Sigmoid colon (tissue), 4 donors: Measurements from ENCODE around the gene C1orf141.

Source experiments
- EP300 ChIP-seq, 4 donors: sonication (generic); formaldehyde crosslinking; IDR thresholded peaks; one replicate each; pipeline ENCODE4 v1.6.1; 2017; ENCODE audit warnings: antibody characterized with exemption in 4 of 4
- POLR2A ChIP-seq, 2 donors: fragments of 450-650 bp; IDR thresholded peaks; one replicate each; pipeline ENCODE4 v1.6.1; 2016; ENCODE audit warnings: antibody characterized with exemption in 2 of 2, mild to moderate bottlenecking in 2 of 2, moderate library complexity in 2 of 2
- POLR2AphosphoS5 ChIP-seq, 4 donors: sonication (generic); formaldehyde crosslinking; IDR thresholded peaks; one replicate each; pipeline ENCODE4 v1.6.1; 2017; ENCODE audit warnings: antibody characterized with exemption in 4 of 4
- TF ChIP-seq, protein P1 (sequence below), 4 experiments: fragments of 450-650 bp in 3 of 4; fragments of 200-600 bp in 1 of 4; IDR thresholded peaks; one replicate each; pipeline ENCODE4 v1.5.1; 2016 to 2019; ENCODE audit warnings: antibody characterized with exemption in 4 of 4, mild to moderate bottlenecking in 3 of 4, moderate library complexity in 2 of 4

DNA sequence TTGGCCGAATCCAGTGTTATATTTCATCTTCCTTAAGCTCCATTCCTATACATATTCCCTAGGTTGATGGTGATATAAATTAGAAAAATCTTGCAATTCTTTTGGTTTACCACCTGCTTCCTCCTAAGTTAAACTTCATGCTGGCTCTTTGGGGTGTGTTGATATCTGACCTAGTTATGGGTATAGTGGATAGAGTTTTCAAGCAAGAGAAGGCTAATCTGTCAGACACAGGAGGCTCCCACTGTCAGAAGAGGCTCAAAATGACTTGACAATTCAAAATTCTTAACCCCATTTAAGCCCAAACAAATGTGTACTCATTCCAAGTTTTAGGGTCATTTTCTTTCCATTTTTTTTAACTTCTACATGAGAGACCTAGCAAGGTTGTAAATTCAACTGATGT lies 72.4 kb downstream of the C1orf141 start:
- TF ChIP-seq POLR2AphosphoS5 (IDR thresholded peaks at IDR 0.05) = no peak
- TF ChIP-seq POLR2A (IDR thresholded peaks at IDR 0.05) = no peak
- TF ChIP-seq EP300 (IDR thresholded peaks at IDR 0.05) = no peak
- TF ChIP-seq, protein P1, sequence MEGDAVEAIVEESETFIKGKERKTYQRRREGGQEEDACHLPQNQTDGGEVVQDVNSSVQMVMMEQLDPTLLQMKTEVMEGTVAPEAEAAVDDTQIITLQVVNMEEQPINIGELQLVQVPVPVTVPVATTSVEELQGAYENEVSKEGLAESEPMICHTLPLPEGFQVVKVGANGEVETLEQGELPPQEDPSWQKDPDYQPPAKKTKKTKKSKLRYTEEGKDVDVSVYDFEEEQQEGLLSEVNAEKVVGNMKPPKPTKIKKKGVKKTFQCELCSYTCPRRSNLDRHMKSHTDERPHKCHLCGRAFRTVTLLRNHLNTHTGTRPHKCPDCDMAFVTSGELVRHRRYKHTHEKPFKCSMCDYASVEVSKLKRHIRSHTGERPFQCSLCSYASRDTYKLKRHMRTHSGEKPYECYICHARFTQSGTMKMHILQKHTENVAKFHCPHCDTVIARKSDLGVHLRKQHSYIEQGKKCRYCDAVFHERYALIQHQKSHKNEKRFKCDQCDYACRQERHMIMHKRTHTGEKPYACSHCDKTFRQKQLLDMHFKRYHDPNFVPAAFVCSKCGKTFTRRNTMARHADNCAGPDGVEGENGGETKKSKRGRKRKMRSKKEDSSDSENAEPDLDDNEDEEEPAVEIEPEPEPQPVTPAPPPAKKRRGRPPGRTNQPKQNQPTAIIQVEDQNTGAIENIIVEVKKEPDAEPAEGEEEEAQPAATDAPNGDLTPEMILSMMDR (IDR thresholded peaks at IDR 0.05) = no peak
